Activated CD4-positive, alpha-beta T cell treated with anti-CD3 and anti-CD28 coated beads, Interleukin-2, amount 50 U/mL, for 24 hours (primary cell): ENCODE measurements around the gene PBX3.

Experiments
- DNase-seq, 2 donors: peaks; one replicate each; pipeline ENCODE4 v3.0.0-alpha.2; 2020; ENCODE audit warnings: low read depth in 1 of 2, low spot score in 1 of 2

The PBX3 gene

GRCh38 chr9:125993466-125993865 is 246.3 kb downstream of the PBX3 start:
- DNase-seq, result no peak

GRCh38 chr9:125994066-125994943 is 247.1 kb downstream of the PBX3 start:
- DNase-seq, result no peak

GRCh38 chr9:125995006-125995405 is 247.8 kb downstream of the PBX3 start:
- DNase-seq, result no peak

GRCh38 chr9:125995706-125996105 is 248.5 kb downstream of the PBX3 start:
- DNase-seq, result no peak

- DNase-seq, result no peak
Observed at GRCh38 chr9:125996791-125997190, 249.6 kb downstream of the PBX3 start.

GRCh38 chr9:125997196-125997823 is 250.1 kb downstream of the PBX3 start:
- no peak for DNase-seq

- no peak for DNase-seq
Observed at GRCh38 chr9:125998837-125999503, 251.8 kb downstream of the PBX3 start.

- no peak for DNase-seq
Observed at GRCh38 chr9:125999504-125999881, 252.3 kb downstream of the PBX3 start.

GRCh38 chr9:126000256-126000655 is 253.1 kb downstream of the PBX3 start:
- no peak for DNase-seq

GRCh38 chr9:126000731-126001580 is 253.8 kb downstream of the PBX3 start:
- DNase-seq, result no peak

- DNase-seq, result no peak
Observed at GRCh38 chr9:126001581-126002225, 254.5 kb downstream of the PBX3 start.

- DNase-seq, result no peak
Observed at GRCh38 chr9:126002476-126003350, 255.5 kb downstream of the PBX3 start.

- no peak for DNase-seq
Observed at GRCh38 chr9:126009047-126009446, 261.9 kb downstream of the PBX3 start.

GRCh38 chr9:126014726-126015125 is 267.6 kb downstream of the PBX3 start:
- no peak for DNase-seq

GRCh38 chr9:126015424-126015823 is 268.3 kb downstream of the PBX3 start:
- DNase-seq, result no peak

- no peak for DNase-seq
Observed at GRCh38 chr9:126016579-126017290, 269.6 kb downstream of the PBX3 start.
